Urinary bladder (tissue), 4 donors: Measurements from ENCODE around the gene HPCA. TPM values are rescaled to one million over a fixed set of nuclear protein-coding genes. Genes with fewer than 3 reads are reported as not detected.
A peak's percentile ranks its signal among the peaks of the same experiment; 100 is the strongest.
"Not testable (repeated sequence)": the region's sequence is repeated elsewhere in the genome, so short reads cannot be mapped to it uniquely, and the experiment has no call there.

Source experiments
- DNase-seq: peaks from one replicate; pipeline ENCODE4 v3.0.0-alpha.2; 2015; ENCODE audit errors: extremely low spot score
- H3K27ac ChIP-seq: one replicate; pipeline ENCODE4 v1.5.1; 2013; ENCODE audit warnings: low read depth, mild to moderate bottlenecking, moderate library complexity
- H3K36me3 ChIP-seq: one replicate; pipeline ENCODE4 v1.6.1; 2013; ENCODE audit warnings: mild to moderate bottlenecking, moderate library complexity; ENCODE audit not compliant: insufficient read depth
- H3K4me1 ChIP-seq: one replicate; pipeline ENCODE4 v1.6.1; 2013; ENCODE audit warnings: mild to moderate bottlenecking, moderate library complexity; ENCODE audit not compliant: insufficient read depth
- H3K4me3 ChIP-seq: one replicate; pipeline ENCODE4 v1.5.1; 2013; ENCODE audit warnings: low read depth, low read length
- WGBS: extraction: QIAGEN DNeasy Blood & Tissue Kit; methylation state at CpG from one replicate; pipeline ENCODE4 v1.1.7; 2013; 5-methylcytosine and 5-hydroxymethylcytosine counted together
- polyA plus RNA-seq: library from polyadenylated mRNA; stranded (reverse); fragments of 200-250 nt; gene quantifications from one replicate; pipeline ENCODE4 v1.2.3, GENCODE V29; 2013
- total RNA-seq: library from RNA; depleted of rRNA; stranded (reverse); fragments of >200 nt; gene quantifications from one replicate; pipeline ENCODE4 v1.2.3, GENCODE V29; 2014
- donor health status: healthy with polysubstance abuse.
- donor health status: healthy.

The HPCA gene
- total and polyA plus RNA-seq, 2 donors, result 0.29 TPM; not detected in 1

GRCh38 chr1:32898958-32899357 lies 12.7 kb downstream of the HPCA start:
- DNase-seq, result no peak
- H3K4me1 ChIP-seq, result no peaks in the 10 kb centered on the region
- WGBS, result 95% methylated on average over 3 of the region's 3 CpGs

GRCh38 chr1:32899586-32900296 lies 13.4 kb downstream of the HPCA start:
- Histone ChIP-seq H3K27ac (no peak overlapping the region), H3K4me3 (no peak overlapping the region), H3K4me1 (no peaks in the 10 kb centered on the region), H3K36me3 (no peaks in the 10 kb centered on the region)
- 76% methylated on average over 7 of the region's 7 CpGs for WGBS
- DNase-seq, result no peak

More at GRCh38 chr1:32898958-32899357, 12.7 kb downstream of the HPCA start:
- no peak overlapping the region for H3K4me3 ChIP-seq
- no peaks in the 10 kb centered on the region for H3K36me3 ChIP-seq
- no peak overlapping the region for H3K27ac ChIP-seq

GRCh38 chr1:32900371-32900955 lies 14.2 kb downstream of the HPCA start:
- no peak for DNase-seq
- 20% methylated on average over 22 of the region's 22 CpGs for WGBS
- no peaks in the 10 kb centered on the region for H3K36me3 ChIP-seq
- peak overlapping the region; percentile 81 for H3K4me3 ChIP-seq
- no peaks in the 10 kb centered on the region for H3K4me1 ChIP-seq
- H3K27ac ChIP-seq, result no peak overlapping the region

- Histone ChIP-seq H3K27ac (no peak within 1 kb of the TSS), H3K36me3 (no peaks in the 10 kb centered on the region), H3K4me3 (peak within 1 kb of the TSS; percentile 81), H3K4me1 (no peaks in the 10 kb centered on the region)
- DNase-seq, result no peak
- under 1% methylated on average over 92 of the region's 92 CpGs for WGBS
Measured at GRCh38 chr1:32900956-32901822, 14.9 kb downstream of the HPCA start, which contains the start of gene TMEM54. Gene TMEM54 (minus strand): TSS chr1:32901389. CDS start chr1:32901238, 151 bp downstream.

- no peaks in the 10 kb centered on the region for H3K4me1 ChIP-seq
- 48% methylated on average over 24 of the region's 24 CpGs for WGBS
- peak overlapping the region; percentile 81 for H3K4me3 ChIP-seq
- DNase-seq, result no peak
- H3K36me3 ChIP-seq, result no peaks in the 10 kb centered on the region
- H3K27ac ChIP-seq, result no peak overlapping the region
Measured at GRCh38 chr1:32901823-32902534, 15.7 kb downstream of the HPCA start.

GRCh38 chr1:32902535-32902920 lies 16.2 kb downstream of the HPCA start:
- 75% methylated on average over 6 of the region's 6 CpGs for WGBS

GRCh38 chr1:32903991-32904785 lies 17.9 kb downstream of the HPCA start:
- Histone ChIP-seq H3K36me3 (no peaks in the 10 kb centered on the region), H3K27ac (no peak overlapping the region), H3K4me3 (no peak overlapping the region), H3K4me1 (no peaks in the 10 kb centered on the region)
- 71% methylated on average over 3 of the region's 3 CpGs for WGBS
- DNase-seq, result no peak

More at GRCh38 chr1:32902535-32902920, 16.2 kb downstream of the HPCA start:
- Histone ChIP-seq H3K36me3 (no peaks in the 10 kb centered on the region), H3K4me3 (no peak overlapping the region), H3K27ac (no peak overlapping the region), H3K4me1 (no peaks in the 10 kb centered on the region)
- DNase-seq, result no peak

GRCh38 chr1:32904797-32905196 lies 18.5 kb downstream of the HPCA start:
- no peak overlapping the region for H3K27ac ChIP-seq
- no peaks in the 10 kb centered on the region for H3K36me3 ChIP-seq
- DNase-seq, result no peak
- H3K4me3 ChIP-seq, result no peak overlapping the region
- H3K4me1 ChIP-seq, result no peaks in the 10 kb centered on the region
- whole genome bisulfite sequencing, result 61% methylated on average over 2 of the region's 2 CpGs

GRCh38 chr1:32905588-32905987 lies 19.3 kb downstream of the HPCA start:
- H3K27ac ChIP-seq, H3K4me1 ChIP-seq, DNase-seq, H3K4me3 ChIP-seq, H3K36me3 ChIP-seq: not testable (repeated sequence)
- WGBS, result 80% methylated on average over 10 of the region's 10 CpGs

GRCh38 chr1:32906654-32907053 lies 20.4 kb downstream of the HPCA start:
- no peak for DNase-seq
- Histone ChIP-seq H3K27ac (no peak overlapping the region), H3K36me3 (no peaks in the 10 kb centered on the region), H3K4me1 (no peaks in the 10 kb centered on the region), H3K4me3 (no peak overlapping the region)
- WGBS, result 76% methylated on average over 7 of the region's 7 CpGs

GRCh38 chr1:32907435-32907834 lies 21.1 kb downstream of the HPCA start:
- no peak overlapping the region for H3K4me3 ChIP-seq
- no peak overlapping the region for H3K27ac ChIP-seq
- DNase-seq, result no peak
- H3K4me1 ChIP-seq, result no peaks in the 10 kb centered on the region
- 14% methylated on average over 4 of the region's 4 CpGs for WGBS
- H3K36me3 ChIP-seq, result no peaks in the 10 kb centered on the region

GRCh38 chr1:32910319-32910718 lies 24.0 kb downstream of the HPCA start:
- no peaks in the 10 kb centered on the region for H3K36me3 ChIP-seq
- 95% methylated on average over 5 of the region's 5 CpGs for WGBS
- no peak for DNase-seq
- H3K4me1 ChIP-seq, result no peaks in the 10 kb centered on the region
- no peak overlapping the region for H3K4me3 ChIP-seq
- H3K27ac ChIP-seq, result no peak overlapping the region
